BJ (cell line): ENCODE measurements around the gene MRPL45. TPM values are rescaled to one million over a fixed set of nuclear protein-coding genes. Genes with fewer than 3 reads are reported as not detected.

ENCODE experiments used
- CTCF ChIA-PET: fragments of 350-600 bp; formaldehyde crosslinking; extraction: SDS; loops from one replicate; lab custom pipeline; 2021; ENCODE audit warnings: antibody characterized with exemption, inconsistent platforms; lab: Yijun Ruan, JAX
- POLR2A ChIA-PET: fragments of 300-600 bp; sonication (Branson Sonifier 250); formaldehyde crosslinking; extraction: SDS; loops from one replicate; lab custom pipeline; 2021; ENCODE audit warnings: antibody characterized with exemption; lab: Charles Lee
- DNase-seq: peaks from one replicate; pipeline ENCODE4 v3.0.0-alpha.2; 2011; ENCODE audit warnings: low read depth
- H3K27me3 ChIP-seq: 2 replicates; pipeline ENCODE4 v1.6.0; 2011; ENCODE audit warnings: low read length; ENCODE audit not compliant: control insufficient read depth, insufficient read depth
- H3K36me3 ChIP-seq: 2 replicates; pipeline ENCODE4 v1.5.1; 2011; ENCODE audit warnings: low read length; ENCODE audit not compliant: control insufficient read depth, insufficient read depth
- H3K4me3 ChIP-seq: 2 replicates; pipeline ENCODE4 v1.5.1; 2011; ENCODE audit warnings: low read depth, mild to moderate bottlenecking, control low read depth, low read length
- CTCF ChIP-seq: IDR thresholded peaks from 2 replicates; pipeline ENCODE4 v1.5.1; 2011; ENCODE audit warnings: low read depth, mild to moderate bottlenecking, control low read depth, inconsistent platforms, low read length, moderate library complexity; ENCODE audit not compliant: insufficient read depth
- polyA plus RNA-seq: library from polyadenylated mRNA; depleted of rRNA; stranded (reverse); fragments of >200 nt; gene quantifications from 2 replicates; pipeline ENCODE4 v1.2.3, GENCODE V29; 2011

MRPL45 gene
- polyA plus RNA-seq, 1 experiment: 58.9 TPM

- Histone ChIP-seq H3K4me3 (no peak overlapping the region), H3K36me3 (no peaks in the 10 kb centered on the region), H3K27me3 (peaks cover 32% of the 10 kb centered on the region)
- DNase-seq: no peak
- ChIA-PET CTCF (interaction anchor here (0.9 to 3.3 kb wide), 4 partner anchors 8 to 73 kb away, joined by 3 to 30 read pairs (median 5); no protein-coding TSS in a partner anchor), POLR2A (no interaction called here)
- no peak for TF ChIP-seq CTCF
Observed at GRCh38 chr17:38341035-38341721, 44.2 kb downstream of the MRPL45 start.

- TF ChIP-seq CTCF: no peak
- POLR2A ChIA-PET: no interaction called here
- CTCF ChIA-PET: interaction anchor here (1.2 to 13.8 kb wide), 4 partner anchors 10 to 75 kb away, joined by 4 to 318 read pairs (median 6); no protein-coding TSS in a partner anchor
- Histone ChIP-seq H3K27me3 (peaks cover 28% of the 10 kb centered on the region), H3K36me3 (no peaks in the 10 kb centered on the region), H3K4me3 (no peak overlapping the region)
- DNase-seq: no peak
Observed at GRCh38 chr17:38342886-38343607, 46.1 kb downstream of the MRPL45 start.

- H3K36me3 ChIP-seq: no peaks in the 10 kb centered on the region
- no peak for DNase-seq
- CTCF ChIA-PET: interaction anchor here (1.2 to 13.8 kb wide), 5 partner anchors 10 to 74 kb away, joined by 3 to 318 read pairs (median 4); no protein-coding TSS in a partner anchor
- H3K27me3 ChIP-seq: peaks cover 25% of the 10 kb centered on the region
- H3K4me3 ChIP-seq: no peak within 1 kb of the TSS
- no peak for TF ChIP-seq CTCF
- POLR2A ChIA-PET: no interaction called here
Observed at GRCh38 chr17:38343608-38344419, 46.8 kb downstream of the MRPL45 start, which contains the start of gene GPR179. TSS of gene GPR179 (minus strand) at chr17:38343956. CDS start at chr17:38343789, 167 bp downstream.

GRCh38 chr17:38344420-38344745 is 47.4 kb downstream of the MRPL45 start:
- no peak for DNase-seq
- Histone ChIP-seq H3K36me3 (no peaks in the 10 kb centered on the region), H3K4me3 (no peak overlapping the region), H3K27me3 (peaks cover 22% of the 10 kb centered on the region)
- CTCF ChIA-PET: interaction anchor here (1.3 to 13.8 kb wide), 4 partner anchors 9 to 73 kb away, joined by 3 to 318 read pairs (median 4); no protein-coding TSS in a partner anchor
- no peak for TF ChIP-seq CTCF
- POLR2A ChIA-PET: no interaction called here
